ENCODE measurements around the gene ATP5MG.

Gene ATP5MG, protein sequence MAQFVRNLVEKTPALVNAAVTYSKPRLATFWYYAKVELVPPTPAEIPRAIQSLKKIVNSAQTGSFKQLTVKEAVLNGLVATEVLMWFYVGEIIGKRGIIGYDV

GRCh38 chr11:118401151-118401879 is at the start of gene ATP5MG:
Gene ATP5MG, plus strand, starts transcription at chr11:118401606. Its CDS starts 60 bp downstream, at chr11:118401666.
- H3K27ac Mint-ChIP-seq: peak within 1 kb of the TSS; percentile 100
- peaks cover 67% of the 10 kb centered on the region for H3K4me1 Mint-ChIP-seq
- DNase-seq (ENCODE audit: low spot score in 2 of 2): peak; percentile 82 to 95
- no peaks in the 10 kb centered on the region for H3K9me3 Mint-ChIP-seq
- peak; percentile 78 for ATAC-seq
- H3K4me3 Mint-ChIP-seq: peak within 1 kb of the TSS; percentile 98
- peaks cover 89% of the 10 kb centered on the region for H3K36me3 Mint-ChIP-seq

DNA sequence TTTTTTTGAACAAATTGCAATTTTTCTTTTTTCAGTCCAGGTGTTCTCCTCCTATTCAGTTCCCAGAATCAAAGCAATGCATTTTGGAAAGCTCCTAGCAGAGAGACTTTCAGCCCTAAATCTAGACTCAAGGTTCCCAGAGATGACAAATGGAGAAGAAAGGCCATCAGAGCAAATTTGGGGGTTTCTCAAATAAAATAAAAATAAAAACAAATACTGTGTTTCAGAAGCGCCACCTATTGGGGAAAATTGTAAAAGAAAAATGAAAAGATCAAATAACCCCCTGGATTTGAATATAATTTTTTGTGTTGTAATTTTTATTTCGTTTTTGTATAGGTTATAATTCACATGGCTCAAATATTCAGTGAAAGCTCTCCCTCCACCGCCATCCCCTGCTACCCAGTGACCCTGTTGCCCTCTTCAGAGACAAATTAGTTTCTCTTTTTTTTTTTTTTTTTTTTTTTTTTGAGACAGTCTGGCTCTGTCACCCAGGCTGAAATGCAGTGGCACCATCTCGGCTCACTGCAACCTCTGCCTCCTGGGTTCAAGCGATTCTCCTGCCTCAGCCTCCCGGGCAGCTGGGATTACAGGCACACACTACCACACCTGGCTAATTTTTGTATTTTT is 48.2 kb upstream of the ATP5MG start:
- Mint-ChIP-seq H3K4me3 (no peak overlapping the region), H3K9me3 (no peaks in the 10 kb centered on the region), H3K27ac (peak overlapping the region; percentile 30), H3K4me1 (peaks cover 15% of the 10 kb centered on the region), H3K36me3 (peaks cover 69% of the 10 kb centered on the region)
- peak in 1 of 2 donors; percentile 49 for DNase-seq (ENCODE audit: low spot score in 2 of 2)
- no peak for ATAC-seq

GRCh38 chr11:118358071-118358470 is 43.3 kb upstream of the ATP5MG start:
- Mint-ChIP-seq H3K4me1 (peaks cover 39% of the 10 kb centered on the region), H3K36me3 (peaks cover 57% of the 10 kb centered on the region), H3K9me3 (no peaks in the 10 kb centered on the region), H3K27ac (peak overlapping the region; percentile 94), H3K4me3 (no peak overlapping the region)
- ATAC-seq (no peak), DNase-seq (ENCODE audit: low spot score in 2 of 2) (no peak)

DNA sequence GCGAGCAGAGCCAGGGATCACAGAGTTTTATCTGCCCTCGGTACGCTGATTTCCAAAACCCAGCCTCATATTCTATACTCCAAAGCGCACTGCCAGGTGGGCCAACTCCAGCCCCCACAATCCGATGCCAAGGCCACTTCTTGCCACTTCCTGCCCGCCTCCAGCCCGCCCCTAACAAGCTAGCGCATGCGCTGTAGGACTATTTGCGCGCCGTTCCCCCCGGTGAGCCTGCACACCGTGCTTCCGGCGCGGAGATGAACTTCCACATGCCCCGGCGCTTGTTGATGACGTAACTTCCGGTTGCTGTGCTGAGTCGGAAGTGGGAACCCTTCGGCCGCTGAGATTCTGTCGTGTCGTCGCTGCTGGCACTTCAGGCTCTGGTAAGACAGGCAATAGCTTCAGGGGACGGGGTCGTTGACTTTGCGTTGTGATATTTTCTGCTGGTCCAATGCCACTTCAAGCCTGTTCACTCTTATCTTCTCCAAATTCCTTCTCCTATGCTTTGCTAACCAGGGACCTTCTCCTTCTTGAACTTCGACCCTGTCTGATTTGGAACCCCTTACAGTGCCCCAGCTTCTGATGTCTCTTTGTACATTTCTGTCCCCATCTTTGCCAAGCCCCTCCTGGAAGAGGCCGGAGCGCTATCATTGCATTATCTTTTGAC is 42.0 kb upstream of the ATP5MG start, which contains the start of gene UBE4A:
Gene UBE4A (plus strand): TSS at position 306 of the 664 bp plus-strand sequence. CDS start 5,481 bp downstream, outside the sequence.
- Mint-ChIP-seq H3K4me1 (peaks cover 44% of the 10 kb centered on the region), H3K27ac (peak within 1 kb of the TSS; percentile 94), H3K4me3 (peak within 1 kb of the TSS; percentile 86), H3K36me3 (peaks cover 57% of the 10 kb centered on the region), H3K9me3 (no peaks in the 10 kb centered on the region)
- ATAC-seq (peak; percentile 99), DNase-seq (ENCODE audit: low spot score in 2 of 2) (peak; percentile 97 to 100)

GRCh38 chr11:118364956-118365615 is 36.3 kb upstream of the ATP5MG start:
- Mint-ChIP-seq H3K36me3 (peaks cover 92% of the 10 kb centered on the region), H3K9me3 (no peaks in the 10 kb centered on the region), H3K27ac (no peak overlapping the region), H3K4me1 (peaks cover 31% of the 10 kb centered on the region), H3K4me3 (no peak overlapping the region)
- no peak for ATAC-seq
- no peak for DNase-seq (ENCODE audit: low spot score in 2 of 2)

DNA sequence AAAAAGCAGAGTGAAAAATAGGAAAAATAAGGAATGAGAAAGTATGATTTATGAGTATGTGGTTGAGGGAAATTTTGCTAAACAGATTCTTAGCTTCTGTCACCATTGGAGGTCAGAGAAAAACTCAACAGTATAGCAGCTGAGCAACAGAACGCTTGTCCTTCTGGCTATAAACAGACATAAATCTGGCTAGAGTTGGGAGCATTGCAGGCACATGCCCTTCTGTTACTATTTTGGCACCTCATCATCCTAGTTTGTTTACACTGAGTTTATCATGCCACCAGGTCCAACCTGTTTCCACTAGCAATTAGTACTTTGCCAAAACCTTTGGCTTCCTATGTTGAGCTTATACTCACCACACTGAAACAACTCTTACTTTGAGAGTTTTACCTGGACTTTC is 35.1 kb upstream of the ATP5MG start:
- Mint-ChIP-seq H3K36me3 (peaks cover 99% of the 10 kb centered on the region), H3K4me1 (peaks cover 21% of the 10 kb centered on the region), H3K9me3 (no peaks in the 10 kb centered on the region), H3K4me3 (no peak overlapping the region), H3K27ac (no peak overlapping the region)
- ATAC-seq: no peak
- DNase-seq (ENCODE audit: low spot score in 2 of 2): no peak

DNA sequence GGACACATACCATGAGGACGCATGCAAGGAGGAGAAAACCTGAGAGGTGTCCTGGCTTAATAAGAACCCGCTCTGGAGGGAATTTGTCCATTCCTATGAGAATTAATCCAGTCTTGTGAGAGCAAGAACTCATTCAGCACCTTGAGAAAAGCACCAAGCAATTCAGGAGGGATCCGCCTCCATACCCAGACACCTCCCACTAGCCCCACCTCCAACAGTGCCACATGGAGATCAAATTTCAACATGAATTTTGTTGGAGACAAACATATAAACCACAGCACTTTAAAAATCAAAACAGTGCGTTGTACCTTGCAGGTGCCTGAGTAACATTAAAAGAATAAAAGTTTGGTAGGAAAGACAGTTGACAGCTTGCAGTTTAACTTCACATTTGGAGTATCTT is 30.6 kb upstream of the ATP5MG start:
- Mint-ChIP-seq H3K36me3 (peaks cover 100% of the 10 kb centered on the region), H3K4me3 (no peak overlapping the region), H3K27ac (no peak overlapping the region), H3K9me3 (no peaks in the 10 kb centered on the region), H3K4me1 (peaks cover 2% of the 10 kb centered on the region)
- DNase-seq (ENCODE audit: low spot score in 2 of 2): no peak
- ATAC-seq: no peak

GRCh38 chr11:118373263-118373662 is 28.1 kb upstream of the ATP5MG start:
- Mint-ChIP-seq H3K9me3 (no peaks in the 10 kb centered on the region), H3K4me3 (no peak overlapping the region), H3K27ac (no peak overlapping the region), H3K4me1 (peaks cover 6% of the 10 kb centered on the region), H3K36me3 (peaks cover 100% of the 10 kb centered on the region)
- ATAC-seq (no peak), DNase-seq (ENCODE audit: low spot score in 2 of 2) (no peak)

- no peak for DNase-seq (ENCODE audit: low spot score in 2 of 2)
Observed at GRCh38 chr11:118373871-118374270, 27.5 kb upstream of the ATP5MG start.

GRCh38 chr11:118374729-118375128 is 26.7 kb upstream of the ATP5MG start:
- Mint-ChIP-seq H3K27ac (no peak overlapping the region), H3K36me3 (peaks cover 100% of the 10 kb centered on the region), H3K4me1 (peaks cover 6% of the 10 kb centered on the region), H3K9me3 (no peaks in the 10 kb centered on the region), H3K4me3 (no peak overlapping the region)
- ATAC-seq (no peak), DNase-seq (ENCODE audit: low spot score in 2 of 2) (no peak)

More at GRCh38 chr11:118373871-118374270, 27.5 kb upstream of the ATP5MG start:
- Mint-ChIP-seq H3K4me3 (no peak overlapping the region), H3K36me3 (peaks cover 100% of the 10 kb centered on the region), H3K4me1 (peaks cover 6% of the 10 kb centered on the region), H3K9me3 (no peaks in the 10 kb centered on the region), H3K27ac (no peak overlapping the region)
- ATAC-seq: no peak

DNA sequence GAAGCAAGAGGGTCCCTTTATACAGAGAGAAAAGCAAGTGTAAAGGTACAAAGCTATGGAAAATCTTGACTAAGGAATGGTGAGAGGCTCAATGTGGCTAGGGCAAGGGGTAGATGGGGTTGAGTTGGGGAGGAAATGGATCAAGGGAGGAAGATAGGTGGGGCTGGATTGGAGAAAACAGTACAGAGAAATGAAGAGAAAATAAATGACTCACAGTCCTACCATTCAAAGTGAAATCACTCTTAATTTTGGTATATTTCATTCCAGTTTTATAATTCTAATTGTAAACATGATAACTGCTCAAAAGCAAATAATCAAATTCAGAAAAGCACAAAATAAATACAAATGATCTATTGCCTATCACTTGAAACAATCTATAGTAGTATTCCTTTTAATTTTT is 25.4 kb upstream of the ATP5MG start:
- Mint-ChIP-seq H3K9me3 (no peaks in the 10 kb centered on the region), H3K4me3 (no peak overlapping the region), H3K4me1 (peaks cover 6% of the 10 kb centered on the region), H3K27ac (peak overlapping the region; percentile 63), H3K36me3 (peaks cover 100% of the 10 kb centered on the region)
- ATAC-seq: no peak
- no peak for DNase-seq (ENCODE audit: low spot score in 2 of 2)

- ATAC-seq: no peak
- DNase-seq (ENCODE audit: low spot score in 2 of 2): no peak
- Mint-ChIP-seq H3K36me3 (peaks cover 100% of the 10 kb centered on the region), H3K27ac (peak overlapping the region; percentile 56), H3K4me1 (peaks cover 6% of the 10 kb centered on the region), H3K9me3 (no peaks in the 10 kb centered on the region), H3K4me3 (no peak overlapping the region)
Observed at GRCh38 chr11:118379497-118379896, 21.9 kb upstream of the ATP5MG start.

GRCh38 chr11:118380571-118380970 is 20.8 kb upstream of the ATP5MG start:
- peaks cover 100% of the 10 kb centered on the region for H3K36me3 Mint-ChIP-seq
- H3K4me3 Mint-ChIP-seq: no peak overlapping the region
- no peak for DNase-seq (ENCODE audit: low spot score in 2 of 2)
- no peaks in the 10 kb centered on the region for H3K9me3 Mint-ChIP-seq
- ATAC-seq: no peak
- H3K27ac Mint-ChIP-seq: no peak overlapping the region
- H3K4me1 Mint-ChIP-seq: peaks cover 6% of the 10 kb centered on the region

DNA sequence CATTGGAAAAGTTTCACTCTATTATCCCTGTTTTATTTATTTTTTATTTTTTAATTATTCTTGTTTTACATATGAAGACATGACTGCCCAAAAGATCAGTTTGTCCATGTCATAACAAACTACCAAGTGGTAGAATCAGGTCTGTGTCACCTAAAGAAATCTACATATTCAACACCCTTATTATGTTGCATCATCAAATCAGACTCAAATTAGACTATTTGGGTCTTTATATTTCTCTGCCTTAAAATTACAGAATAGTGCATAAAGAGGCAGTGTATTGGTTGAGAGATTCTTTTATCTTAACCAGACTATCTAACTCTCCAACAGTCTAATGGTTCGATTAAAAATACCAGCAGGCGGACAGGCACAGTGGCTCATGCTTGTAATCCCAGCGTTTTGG is 18.5 kb upstream of the ATP5MG start:
- no peak overlapping the region for H3K27ac Mint-ChIP-seq
- H3K9me3 Mint-ChIP-seq: no peaks in the 10 kb centered on the region
- no peak overlapping the region for H3K4me3 Mint-ChIP-seq
- no peaks in the 10 kb centered on the region for H3K4me1 Mint-ChIP-seq
- DNase-seq (ENCODE audit: low spot score in 2 of 2) (no peak), ATAC-seq (no peak)
- peaks cover 100% of the 10 kb centered on the region for H3K36me3 Mint-ChIP-seq

- Mint-ChIP-seq H3K36me3 (peaks cover 100% of the 10 kb centered on the region), H3K9me3 (no peaks in the 10 kb centered on the region), H3K4me3 (no peak overlapping the region), H3K4me1 (no peaks in the 10 kb centered on the region), H3K27ac (no peak overlapping the region)
- ATAC-seq: no peak
- DNase-seq (ENCODE audit: low spot score in 2 of 2): no peak
Observed at GRCh38 chr11:118383657-118384056, 17.7 kb upstream of the ATP5MG start.
